ENCODE results near the gene FAM25A. TPM values are rescaled to one million over a fixed set of nuclear protein-coding genes. Genes with fewer than 3 reads are reported as not detected.
"Not testable (repeated sequence)": the region's sequence is repeated elsewhere in the genome, so short reads cannot be mapped to it uniquely, and the experiment has no call there.

FAM25A gene
- polyA plus RNA-seq, 1 donor from 2014 or later, result not detected

DNA sequence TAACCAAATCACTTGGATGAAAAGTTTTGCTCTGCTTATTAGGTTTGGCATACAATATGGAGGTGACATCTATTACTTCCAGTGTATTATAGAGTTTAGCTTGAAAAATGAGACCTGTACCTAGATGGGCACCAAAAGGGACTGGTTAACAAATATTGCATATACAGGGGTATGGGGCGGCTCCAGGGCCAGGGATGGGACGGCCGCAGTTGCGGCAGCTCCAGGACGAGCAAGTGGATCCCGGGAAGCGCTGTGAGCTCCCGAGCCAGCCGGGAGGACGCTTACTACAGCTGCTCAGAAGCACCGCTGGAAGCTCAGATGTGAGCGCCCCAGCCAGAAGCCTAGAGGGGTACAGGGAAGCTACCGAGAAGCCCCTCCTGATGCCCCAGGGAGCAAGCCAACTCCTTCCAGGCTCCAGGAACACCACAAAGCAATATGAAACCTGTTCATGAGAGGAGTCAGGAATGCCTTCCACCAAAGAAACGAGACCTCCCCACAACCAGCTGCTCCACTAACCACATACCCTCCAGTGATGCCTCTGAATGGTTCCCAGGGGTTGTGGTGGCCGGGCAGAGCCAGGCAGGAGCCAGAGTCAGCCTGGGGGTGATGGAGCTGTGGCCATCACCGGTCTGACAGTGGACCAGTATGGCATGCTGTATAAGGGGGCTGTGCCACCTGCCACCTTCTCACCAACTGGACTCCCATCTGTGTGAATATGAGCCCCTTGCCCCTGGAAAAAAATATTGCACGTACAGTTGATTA, 6.8 kb downstream of the FAM25A start:
- H3K27me3 ChIP-seq (ENCODE audit: insufficient read depth, low read depth, low read length); H3K9me2 ChIP-seq (ENCODE audit: insufficient read depth, low read length); H3K9ac ChIP-seq (ENCODE audit: low read length); H3K4me3 ChIP-seq (ENCODE audit: low read length); H3K27ac ChIP-seq (ENCODE audit: low read length); H3K4me2 ChIP-seq (ENCODE audit: low read length); H3K9me3 ChIP-seq (ENCODE audit: low read length); H3K79me2 ChIP-seq (replicated peaks; ENCODE audit: insufficient read depth, low read length); H3F3A ChIP-seq (ENCODE audit: insufficient read depth, low read length, poor library complexity, severe bottlenecking); H2AFZ ChIP-seq (ENCODE audit: low read depth, low read length); H3K36me3 ChIP-seq (ENCODE audit: insufficient read depth, low read length); H4K20me1 ChIP-seq (ENCODE audit: insufficient read depth): not testable (repeated sequence)

DNA sequence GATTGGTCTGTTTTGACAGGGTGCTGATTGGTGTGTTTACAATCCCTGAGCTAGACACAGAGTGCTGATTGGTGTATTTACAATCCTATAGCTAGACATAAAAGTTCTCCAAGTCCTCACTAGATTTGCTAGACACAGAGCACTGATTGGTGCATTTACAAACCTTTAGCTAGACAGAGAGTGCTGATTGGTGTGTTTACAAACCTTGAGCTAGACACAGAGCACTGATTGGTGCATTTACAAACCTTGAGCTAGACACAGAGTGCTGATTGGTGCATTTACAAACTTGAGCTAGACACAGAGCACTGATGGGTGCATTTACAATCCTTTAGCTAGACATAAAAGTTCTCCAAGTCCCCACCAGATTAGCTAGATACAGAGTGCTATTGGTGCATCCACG, 10.3 kb downstream of the FAM25A start:
- not testable (repeated sequence) for H4K20me1 ChIP-seq (ENCODE audit: insufficient read depth); H3F3A ChIP-seq (ENCODE audit: insufficient read depth, low read length, poor library complexity, severe bottlenecking); H3K36me3 ChIP-seq (ENCODE audit: insufficient read depth, low read length); H3K27me3 ChIP-seq (ENCODE audit: insufficient read depth, low read depth, low read length); H3K9ac ChIP-seq (ENCODE audit: low read length); H3K79me2 ChIP-seq (replicated peaks; ENCODE audit: insufficient read depth, low read length); H3K27ac ChIP-seq (ENCODE audit: low read length); H3K9me2 ChIP-seq (ENCODE audit: insufficient read depth, low read length); H3K4me2 ChIP-seq (ENCODE audit: low read length); H3K4me3 ChIP-seq (ENCODE audit: low read length); H2AFZ ChIP-seq (ENCODE audit: low read depth, low read length); H3K9me3 ChIP-seq (ENCODE audit: low read length)

DNA sequence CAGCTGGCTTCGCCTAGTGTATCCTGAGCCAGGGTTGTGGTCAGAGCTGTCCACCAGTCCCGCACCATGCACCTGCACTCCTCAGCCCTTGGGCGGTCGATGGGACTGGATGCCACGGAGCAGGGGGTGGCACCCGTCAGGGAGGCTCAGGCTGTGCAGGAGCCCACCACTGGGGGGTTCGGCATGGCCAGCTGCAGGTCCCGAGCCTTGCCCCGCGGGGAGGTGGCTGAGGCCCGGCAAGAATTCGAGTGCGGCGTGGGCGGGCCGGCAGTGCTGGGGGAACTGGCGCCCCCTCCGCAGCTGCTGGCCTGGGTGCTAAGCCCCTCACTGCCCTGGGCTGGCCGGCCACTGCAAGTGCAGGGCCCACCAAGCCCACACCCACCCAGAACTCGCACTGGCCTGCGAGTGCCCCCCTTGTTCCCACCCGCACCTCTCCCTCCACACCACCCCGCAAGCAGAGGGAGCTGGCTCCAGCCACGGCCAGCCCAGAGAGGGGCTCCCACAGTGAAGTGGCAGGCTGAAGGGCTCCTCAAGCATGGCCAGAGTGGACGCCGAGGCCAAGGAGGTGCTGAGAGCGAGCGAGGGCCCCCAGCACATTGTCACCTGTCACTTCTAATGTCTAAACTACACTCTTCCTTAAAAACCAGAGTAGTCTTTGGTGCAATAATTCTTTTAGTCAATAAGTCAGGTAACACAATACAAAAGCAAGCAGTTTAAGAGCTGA, 11.0 kb downstream of the FAM25A start:
- Histone ChIP-seq H4K20me1 (ENCODE audit: insufficient read depth) (no peaks in the 10 kb centered on the region), H3K9ac (ENCODE audit: low read length) (no peak overlapping the region), H3K4me3 (ENCODE audit: low read length) (no peak overlapping the region), H3K27me3 (ENCODE audit: insufficient read depth, low read depth, low read length) (no peaks in the 10 kb centered on the region), H3F3A (ENCODE audit: insufficient read depth, low read length, poor library complexity, severe bottlenecking) (no peaks in the 10 kb centered on the region), H3K36me3 (ENCODE audit: insufficient read depth, low read length) (no peaks in the 10 kb centered on the region), H3K4me2 (ENCODE audit: low read length) (no peak overlapping the region), H3K79me2 (replicated peaks; ENCODE audit: insufficient read depth, low read length) (no peaks in the 10 kb centered on the region), H3K9me3 (ENCODE audit: low read length) (no peaks in the 10 kb centered on the region), H3K27ac (ENCODE audit: low read length) (no peak overlapping the region), H3K9me2 (ENCODE audit: insufficient read depth, low read length) (no peaks in the 10 kb centered on the region), H2AFZ (ENCODE audit: low read depth, low read length) (no peak overlapping the region)
- TF ChIP-seq SMC3 (conservative IDR thresholded peaks at IDR 0.05; ENCODE audit: poor library complexity) (no peak), EP300 (conservative IDR thresholded peaks at IDR 0.05; ENCODE audit: poor library complexity, severe bottlenecking) (no peak), MXI1 (conservative IDR thresholded peaks at IDR 0.05; ENCODE audit: poor library complexity, severe bottlenecking) (no peak), RAD21 (conservative IDR thresholded peaks at IDR 0.05) (no peak), EZH2 (IDR thresholded peaks at IDR 0.05; ENCODE audit: borderline replicate concordance, insufficient read depth, low read length, poor library complexity, severe bottlenecking) (no peak), TAF1 (IDR thresholded peaks at IDR 0.05; ENCODE audit: low read depth) (no peak), POLR2AphosphoS5 (IDR thresholded peaks at IDR 0.05) (no peak)
- TF ChIP-seq, protein P1, sequence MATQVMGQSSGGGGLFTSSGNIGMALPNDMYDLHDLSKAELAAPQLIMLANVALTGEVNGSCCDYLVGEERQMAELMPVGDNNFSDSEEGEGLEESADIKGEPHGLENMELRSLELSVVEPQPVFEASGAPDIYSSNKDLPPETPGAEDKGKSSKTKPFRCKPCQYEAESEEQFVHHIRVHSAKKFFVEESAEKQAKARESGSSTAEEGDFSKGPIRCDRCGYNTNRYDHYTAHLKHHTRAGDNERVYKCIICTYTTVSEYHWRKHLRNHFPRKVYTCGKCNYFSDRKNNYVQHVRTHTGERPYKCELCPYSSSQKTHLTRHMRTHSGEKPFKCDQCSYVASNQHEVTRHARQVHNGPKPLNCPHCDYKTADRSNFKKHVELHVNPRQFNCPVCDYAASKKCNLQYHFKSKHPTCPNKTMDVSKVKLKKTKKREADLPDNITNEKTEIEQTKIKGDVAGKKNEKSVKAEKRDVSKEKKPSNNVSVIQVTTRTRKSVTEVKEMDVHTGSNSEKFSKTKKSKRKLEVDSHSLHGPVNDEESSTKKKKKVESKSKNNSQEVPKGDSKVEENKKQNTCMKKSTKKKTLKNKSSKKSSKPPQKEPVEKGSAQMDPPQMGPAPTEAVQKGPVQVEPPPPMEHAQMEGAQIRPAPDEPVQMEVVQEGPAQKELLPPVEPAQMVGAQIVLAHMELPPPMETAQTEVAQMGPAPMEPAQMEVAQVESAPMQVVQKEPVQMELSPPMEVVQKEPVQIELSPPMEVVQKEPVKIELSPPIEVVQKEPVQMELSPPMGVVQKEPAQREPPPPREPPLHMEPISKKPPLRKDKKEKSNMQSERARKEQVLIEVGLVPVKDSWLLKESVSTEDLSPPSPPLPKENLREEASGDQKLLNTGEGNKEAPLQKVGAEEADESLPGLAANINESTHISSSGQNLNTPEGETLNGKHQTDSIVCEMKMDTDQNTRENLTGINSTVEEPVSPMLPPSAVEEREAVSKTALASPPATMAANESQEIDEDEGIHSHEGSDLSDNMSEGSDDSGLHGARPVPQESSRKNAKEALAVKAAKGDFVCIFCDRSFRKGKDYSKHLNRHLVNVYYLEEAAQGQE (IDR thresholded peaks at IDR 0.05; ENCODE audit: borderline replicate concordance), result no peak
- TF ChIP-seq, protein P2, sequence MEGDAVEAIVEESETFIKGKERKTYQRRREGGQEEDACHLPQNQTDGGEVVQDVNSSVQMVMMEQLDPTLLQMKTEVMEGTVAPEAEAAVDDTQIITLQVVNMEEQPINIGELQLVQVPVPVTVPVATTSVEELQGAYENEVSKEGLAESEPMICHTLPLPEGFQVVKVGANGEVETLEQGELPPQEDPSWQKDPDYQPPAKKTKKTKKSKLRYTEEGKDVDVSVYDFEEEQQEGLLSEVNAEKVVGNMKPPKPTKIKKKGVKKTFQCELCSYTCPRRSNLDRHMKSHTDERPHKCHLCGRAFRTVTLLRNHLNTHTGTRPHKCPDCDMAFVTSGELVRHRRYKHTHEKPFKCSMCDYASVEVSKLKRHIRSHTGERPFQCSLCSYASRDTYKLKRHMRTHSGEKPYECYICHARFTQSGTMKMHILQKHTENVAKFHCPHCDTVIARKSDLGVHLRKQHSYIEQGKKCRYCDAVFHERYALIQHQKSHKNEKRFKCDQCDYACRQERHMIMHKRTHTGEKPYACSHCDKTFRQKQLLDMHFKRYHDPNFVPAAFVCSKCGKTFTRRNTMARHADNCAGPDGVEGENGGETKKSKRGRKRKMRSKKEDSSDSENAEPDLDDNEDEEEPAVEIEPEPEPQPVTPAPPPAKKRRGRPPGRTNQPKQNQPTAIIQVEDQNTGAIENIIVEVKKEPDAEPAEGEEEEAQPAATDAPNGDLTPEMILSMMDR (IDR thresholded peaks at IDR 0.05; ENCODE audit: poor library complexity, severe bottlenecking), result no peak
